GM12872 (cell line): ENCODE data around the gene USP46.

Experiments
- CTCF ChIP-seq: IDR thresholded peaks from 3 replicates; pipeline ENCODE4 v1.5.1; 2011; ENCODE audit warnings: low read depth, mild to moderate bottlenecking, low read length, moderate library complexity; ENCODE audit not compliant: insufficient read depth

USP46 gene

GRCh38 chr4:52573551-52573950 is 85.5 kb downstream of the USP46 start:
- TF ChIP-seq CTCF, result no peak

- TF ChIP-seq CTCF, result no peak
These were observed 86.1 kb downstream of the USP46 start for GRCh38 chr4:52572936-52573485.

- TF ChIP-seq CTCF, result no peak
These were observed 90.8 kb downstream of the USP46 start for GRCh38 chr4:52568351-52568750.

- TF ChIP-seq CTCF, result no peak
These were observed 92.7 kb downstream of the USP46 start for GRCh38 chr4:52566136-52567031.

- TF ChIP-seq CTCF, result no peak
These were observed 98.2 kb downstream of the USP46 start for GRCh38 chr4:52560844-52561280.

GRCh38 chr4:52555356-52555716 is 103.8 kb downstream of the USP46 start:
- no peak for TF ChIP-seq CTCF

GRCh38 chr4:52554612-52555355 is 104.3 kb downstream of the USP46 start:
- TF ChIP-seq CTCF, result no peak
